HG03432 (cell line): ENCODE results near the gene SPTB.

Source experiments
- ATAC-seq: cut with Tn5 transposase; IDR thresholded peaks from one replicate; pipeline ENCODE4 v1.9.1; 2021; ENCODE audit warnings: mild to moderate bottlenecking, moderate library complexity; ENCODE audit not compliant: unreplicated experiment

The SPTB gene

DNA sequence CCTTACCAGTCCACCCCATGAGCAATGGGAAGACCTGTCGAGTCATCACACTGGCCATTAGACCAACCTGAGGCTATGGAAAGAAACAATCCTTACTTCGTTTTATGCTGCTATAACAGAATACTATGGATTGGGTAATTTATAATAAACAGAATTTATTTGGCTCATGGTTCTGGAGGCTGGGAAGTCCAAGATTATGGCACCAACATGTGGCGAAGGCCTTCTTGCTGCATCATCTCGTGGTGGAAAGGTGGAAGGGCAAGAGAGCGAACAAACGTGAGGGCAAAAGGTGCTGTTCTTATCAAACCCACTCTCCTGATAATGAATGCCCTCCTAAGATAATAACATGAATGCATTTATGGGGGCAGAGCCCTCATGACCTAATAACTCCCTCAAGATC is 9.6 kb upstream of the SPTB start:
- no peak for ATAC-seq

DNA sequence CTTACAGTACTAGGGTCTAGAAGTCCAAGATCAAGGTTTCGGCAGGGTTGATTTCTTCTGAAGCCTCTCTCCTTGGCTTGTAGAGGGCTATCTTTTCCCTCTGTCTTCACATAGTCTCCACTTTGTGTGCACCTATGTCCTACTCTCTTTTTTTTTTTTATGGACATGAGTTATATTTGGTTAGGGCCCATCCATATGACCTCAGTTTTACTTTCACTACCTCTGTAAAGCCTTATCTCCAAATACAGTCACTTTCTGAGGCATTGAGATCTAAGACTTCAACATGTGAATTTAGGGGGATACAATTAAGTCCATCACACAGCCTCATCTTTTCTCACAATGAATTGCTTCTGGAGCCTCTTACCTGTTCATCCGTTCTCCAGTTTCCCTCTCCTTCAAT is 5.9 kb upstream of the SPTB start:
- no peak for ATAC-seq

DNA sequence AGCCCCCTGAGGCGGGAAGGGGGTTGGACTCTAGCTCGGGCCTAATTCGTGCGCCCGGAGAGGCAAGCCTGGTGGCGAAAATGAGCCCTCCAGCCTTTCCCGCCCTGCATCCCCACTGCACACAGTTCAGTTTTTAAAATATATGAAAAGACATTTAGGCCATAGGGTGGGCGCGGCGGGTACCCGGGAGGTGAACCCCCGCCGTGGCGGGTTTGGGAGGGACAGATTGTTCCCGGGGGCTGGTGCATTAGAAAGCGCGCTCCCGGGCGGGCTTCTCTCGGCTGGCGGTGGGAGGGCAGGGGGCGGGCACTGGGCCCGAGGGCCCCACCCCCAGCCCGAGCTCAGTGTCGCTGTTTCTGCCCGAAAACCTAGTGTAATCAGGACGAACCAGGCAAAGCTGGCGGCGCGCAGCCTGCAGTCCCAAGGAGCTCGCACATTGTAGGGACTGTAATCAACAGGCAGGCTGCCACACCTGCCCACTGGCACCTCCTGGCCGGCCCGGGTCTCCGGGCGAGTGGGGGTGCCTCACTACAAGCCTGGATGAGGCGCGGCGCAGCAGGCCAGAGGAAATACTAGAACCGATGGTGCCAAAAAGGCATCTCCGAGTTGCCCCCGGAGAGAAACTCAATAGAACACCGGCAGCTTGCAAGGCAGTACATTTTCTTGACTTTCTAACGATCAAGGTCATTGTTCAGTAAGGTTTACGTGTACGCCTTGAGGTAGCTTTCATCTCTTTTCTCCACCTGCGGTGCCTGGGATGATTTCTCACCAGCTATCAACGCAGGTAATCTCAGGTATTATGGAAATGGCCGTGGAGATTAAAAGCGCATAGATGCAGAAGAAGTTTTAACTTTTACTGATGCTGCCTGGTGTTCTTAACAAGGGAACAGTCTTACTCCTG is 764 bp upstream of the SPTB start:
- peak; percentile 57 for ATAC-seq

DNA sequence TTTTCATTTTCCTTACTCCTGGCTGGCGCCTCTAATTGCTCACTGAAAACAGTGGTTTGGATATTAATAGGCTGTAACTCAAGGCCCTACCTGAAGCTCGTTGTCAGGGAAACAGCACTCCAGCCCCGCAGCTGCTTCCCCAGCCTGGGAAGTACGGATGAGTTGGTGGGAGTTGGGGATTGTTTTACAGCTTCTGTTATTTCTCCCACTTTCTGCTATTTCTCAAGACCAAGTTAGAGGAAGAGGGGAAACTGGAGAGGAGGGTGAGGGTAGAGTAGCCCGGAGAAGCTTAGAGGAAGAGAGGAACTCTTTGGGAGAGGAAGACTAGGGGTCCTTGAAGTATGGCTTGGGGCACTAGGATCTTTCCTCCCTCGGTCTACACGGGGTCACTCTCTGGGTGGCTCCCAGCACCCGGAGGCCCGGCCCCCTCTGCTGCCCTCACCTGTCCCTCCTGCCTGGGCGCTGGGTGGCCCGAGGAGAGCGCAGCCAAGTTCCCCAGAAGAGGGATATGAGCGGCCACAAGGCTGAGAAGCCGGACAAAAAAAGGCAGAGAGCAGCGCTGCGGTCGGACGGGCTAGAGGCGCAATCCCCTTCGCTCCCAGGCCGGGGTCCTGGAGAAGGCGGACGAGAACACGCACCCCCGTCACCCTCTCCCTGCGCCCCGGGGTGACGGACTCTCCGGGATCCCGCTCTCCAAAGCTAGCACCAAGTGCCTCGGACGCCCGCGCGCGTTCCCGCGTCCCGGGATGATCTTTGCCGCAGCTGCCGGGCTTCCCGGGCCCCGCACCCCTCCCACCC is 671 bp downstream of the SPTB start:
- ATAC-seq: peak; percentile 13

DNA sequence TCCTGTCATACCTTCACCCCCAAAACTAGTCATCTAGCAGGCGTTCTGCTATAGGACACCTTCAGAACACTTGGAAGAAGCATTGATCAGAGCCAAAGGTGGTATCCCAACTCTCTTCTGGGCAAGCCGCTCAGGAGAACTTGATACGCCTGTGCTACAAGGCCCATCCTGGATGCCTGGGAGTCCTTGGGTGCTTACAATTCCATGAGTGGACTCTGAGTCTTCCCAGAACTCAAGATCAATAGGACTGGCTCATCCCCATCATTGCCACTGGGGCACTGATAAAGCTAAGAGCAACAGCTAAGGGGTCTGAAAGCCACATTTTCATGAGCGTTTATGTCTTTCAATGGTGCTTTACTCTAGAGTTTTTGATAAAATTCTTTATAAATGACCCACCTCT is 1.9 kb downstream of the SPTB start:
- ATAC-seq: no peak

DNA sequence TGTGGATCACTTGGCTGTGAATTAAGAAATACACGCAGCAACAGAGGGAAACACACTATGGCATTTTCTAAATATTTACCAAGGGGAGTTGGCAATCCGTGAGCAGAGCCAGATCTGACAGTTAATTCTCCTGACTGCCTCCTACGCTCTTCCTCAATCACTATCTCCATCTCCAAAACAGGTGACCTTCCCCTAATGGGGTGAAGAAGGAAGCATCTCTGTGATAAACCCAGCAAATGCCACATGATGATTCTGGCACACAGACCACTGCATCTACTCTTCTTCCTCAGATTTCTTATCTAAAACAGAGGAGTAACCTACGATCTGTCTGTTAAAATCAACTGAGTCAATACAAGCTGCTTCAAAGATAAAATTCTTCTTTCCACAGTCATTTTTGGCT is 4.4 kb downstream of the SPTB start:
- ATAC-seq: no peak

DNA sequence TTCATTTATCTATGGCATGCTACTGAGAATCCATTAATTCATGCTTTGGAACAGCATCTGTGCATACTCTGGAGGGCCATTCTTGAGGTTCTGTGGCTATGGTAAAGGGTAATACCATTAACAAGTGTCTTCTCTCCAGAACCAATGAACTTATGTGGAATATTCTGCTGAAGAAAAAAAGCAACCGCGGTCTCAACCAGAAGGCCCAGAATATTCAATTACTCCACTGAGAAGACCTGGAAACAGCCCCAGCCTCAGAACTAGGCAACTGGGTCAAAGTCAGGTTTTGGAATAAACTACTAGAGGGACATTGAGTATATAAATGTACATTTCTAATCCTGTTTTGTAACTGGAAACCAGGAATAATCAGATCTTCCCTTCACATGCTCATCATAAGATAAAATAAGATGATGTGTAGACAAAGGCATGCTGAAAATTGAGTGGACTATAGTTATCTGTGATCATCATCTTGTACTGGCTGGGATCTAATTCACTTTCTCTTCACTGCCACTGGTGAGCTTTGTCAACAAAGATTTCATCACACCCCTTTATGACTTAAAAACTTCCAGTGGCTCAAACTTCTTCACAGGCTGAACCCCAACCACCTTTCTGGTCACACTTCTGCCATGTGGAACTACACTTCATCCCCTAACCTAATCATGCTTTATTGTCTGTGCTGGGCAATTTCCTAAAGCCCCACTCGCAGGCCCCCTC is 6.0 kb downstream of the SPTB start:
- no peak for ATAC-seq

DNA sequence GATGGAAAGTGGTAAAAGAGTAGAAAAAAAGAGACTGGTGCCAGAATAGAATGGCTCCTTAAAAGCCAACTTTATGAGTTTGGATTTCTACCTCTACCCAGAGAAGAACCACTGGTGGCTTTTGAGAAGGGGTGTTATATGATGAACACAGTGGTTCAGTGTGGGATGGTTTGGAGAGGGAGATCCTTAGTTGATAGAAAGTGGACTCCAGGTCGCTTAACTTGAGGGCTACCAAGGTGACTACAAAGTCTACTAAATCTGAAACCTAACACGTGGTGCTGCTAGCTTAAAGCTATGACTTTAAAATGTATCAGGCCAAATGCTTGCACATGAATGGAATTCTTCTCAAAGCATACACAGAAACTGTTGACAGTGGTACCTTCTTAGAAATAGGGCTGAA is 8.4 kb downstream of the SPTB start:
- ATAC-seq: no peak

DNA sequence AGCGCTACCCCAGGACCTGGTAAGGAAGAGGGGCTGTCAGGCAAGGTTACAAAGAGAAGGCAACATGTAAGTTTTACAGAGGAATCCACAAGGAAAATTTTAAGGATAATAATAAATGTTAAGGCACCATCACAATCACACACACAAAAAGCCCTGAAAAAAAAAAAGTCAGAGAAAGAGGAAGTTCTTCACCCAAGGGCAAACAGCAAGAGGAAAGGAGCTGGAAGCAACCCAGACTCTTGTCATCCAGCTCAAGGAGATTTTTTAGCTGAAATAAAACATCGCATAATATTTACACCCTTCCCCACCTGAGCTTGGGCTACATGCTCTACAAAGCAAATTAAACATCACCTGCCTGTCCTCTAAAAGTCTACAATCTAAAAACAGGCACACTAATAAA is 9.5 kb downstream of the SPTB start:
- no peak for ATAC-seq

DNA sequence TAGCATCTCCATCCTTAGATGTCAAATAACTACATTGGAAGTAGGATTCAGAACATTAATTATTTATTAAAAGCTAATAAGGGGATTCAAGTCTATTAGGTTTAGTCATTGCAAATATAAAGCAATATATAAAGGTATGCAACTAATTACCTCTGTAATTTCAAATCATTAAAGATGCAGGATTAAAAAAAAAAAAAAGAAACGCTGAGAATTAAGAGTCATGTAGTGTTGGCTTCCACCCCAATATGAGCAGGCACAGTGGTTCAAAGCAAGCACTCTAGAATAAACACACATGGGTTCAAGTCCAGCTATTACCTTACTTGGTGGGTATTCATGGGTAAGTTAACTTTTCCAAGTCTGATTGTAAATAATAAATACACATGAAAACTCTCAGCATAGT is 10.9 kb downstream of the SPTB start:
- ATAC-seq: no peak

DNA sequence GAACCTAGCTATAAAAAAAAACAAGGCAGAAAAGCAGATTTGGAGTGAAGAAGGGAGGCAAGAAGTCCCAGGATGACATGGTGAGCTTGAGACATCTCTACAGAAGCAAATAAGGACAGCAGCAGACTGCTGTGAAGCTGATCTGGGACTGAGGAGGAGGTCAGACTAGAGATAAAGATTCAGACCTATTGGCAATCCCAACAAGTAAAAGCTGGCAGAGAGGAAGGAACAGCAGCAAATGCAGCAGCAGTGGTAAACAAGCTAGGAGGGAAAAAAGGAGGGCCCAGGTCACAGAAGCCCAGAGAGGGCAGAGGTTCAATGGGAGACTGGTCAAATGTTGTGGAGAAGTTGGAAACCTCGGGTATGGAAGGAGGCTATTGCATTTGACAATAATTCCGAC is 11.3 kb downstream of the SPTB start:
- no peak for ATAC-seq

DNA sequence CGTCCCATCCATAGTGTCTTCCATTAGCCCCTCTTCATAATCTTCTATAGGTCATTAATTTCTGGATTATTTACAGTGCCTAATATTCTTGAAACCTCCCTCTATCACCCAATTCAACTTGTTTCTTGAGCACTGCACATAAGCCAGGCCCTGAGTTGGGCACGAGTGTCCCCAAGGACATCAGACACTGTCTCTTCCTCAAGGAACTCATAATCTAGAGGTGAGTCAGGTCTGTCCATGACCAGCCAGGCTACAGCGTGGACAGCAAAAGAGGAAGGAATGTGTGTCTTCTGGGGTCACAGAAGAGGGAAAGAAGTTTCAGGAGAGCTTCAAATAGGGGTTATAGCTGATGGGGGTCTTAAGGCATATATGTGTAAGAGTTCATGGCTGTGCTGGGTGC is 12.5 kb downstream of the SPTB start:
- ATAC-seq: no peak

DNA sequence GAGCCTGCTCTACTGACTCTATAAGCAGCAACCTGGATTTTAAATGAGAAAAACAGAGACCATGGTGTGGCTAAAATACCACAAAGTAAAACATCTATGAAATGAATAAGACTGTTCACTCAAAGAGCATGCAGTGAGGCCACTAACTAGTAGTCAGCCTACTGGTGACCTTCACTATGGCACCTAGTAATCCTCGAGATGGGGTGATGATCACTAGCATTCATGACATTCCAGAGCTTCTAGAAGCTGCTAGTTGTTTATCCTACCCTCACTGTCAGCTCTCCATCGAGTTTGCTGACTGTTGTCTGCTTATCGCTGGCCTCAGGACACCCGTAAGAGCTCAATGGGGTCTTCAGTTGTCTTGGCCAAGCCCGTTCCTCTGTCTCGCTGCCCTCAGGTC is 13.7 kb downstream of the SPTB start:
- ATAC-seq: no peak

DNA sequence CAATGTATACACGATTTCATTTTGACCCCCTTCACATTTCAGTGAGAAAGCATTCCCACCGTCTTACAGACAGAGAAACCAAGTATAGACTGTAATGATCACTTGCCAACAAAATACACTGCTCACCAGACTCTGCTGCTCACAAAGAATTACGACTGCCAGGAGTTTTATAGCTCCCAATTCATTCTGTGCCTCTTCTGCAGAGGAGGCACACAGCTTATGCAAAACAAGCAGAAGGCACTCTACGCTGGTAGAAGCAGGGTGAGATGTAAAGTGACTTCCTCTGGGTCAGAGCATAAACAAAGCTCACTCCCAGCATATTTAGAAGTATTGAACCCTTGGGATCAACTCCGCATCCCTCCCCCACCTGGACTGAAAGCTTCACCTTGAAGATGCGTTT is 14.6 kb downstream of the SPTB start:
- no peak for ATAC-seq

DNA sequence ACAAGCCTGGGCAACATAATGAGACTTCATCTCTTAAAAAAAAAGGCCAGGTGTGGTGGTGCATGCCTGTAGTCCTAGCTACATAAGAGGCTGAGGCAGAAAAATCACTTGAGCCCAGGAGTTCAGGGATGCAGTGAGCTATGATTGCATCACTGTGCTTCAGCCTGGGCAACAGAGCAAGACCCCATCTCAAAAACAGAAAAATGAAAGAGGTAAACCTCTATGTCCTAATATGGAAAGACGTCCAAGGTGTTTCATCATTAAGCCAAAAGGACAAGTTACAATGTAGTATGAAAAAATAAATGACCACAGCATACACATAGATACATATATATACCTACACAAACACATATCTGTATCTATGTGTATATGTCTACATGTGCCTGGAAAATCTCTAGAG is 15.4 kb downstream of the SPTB start:
- no peak for ATAC-seq

DNA sequence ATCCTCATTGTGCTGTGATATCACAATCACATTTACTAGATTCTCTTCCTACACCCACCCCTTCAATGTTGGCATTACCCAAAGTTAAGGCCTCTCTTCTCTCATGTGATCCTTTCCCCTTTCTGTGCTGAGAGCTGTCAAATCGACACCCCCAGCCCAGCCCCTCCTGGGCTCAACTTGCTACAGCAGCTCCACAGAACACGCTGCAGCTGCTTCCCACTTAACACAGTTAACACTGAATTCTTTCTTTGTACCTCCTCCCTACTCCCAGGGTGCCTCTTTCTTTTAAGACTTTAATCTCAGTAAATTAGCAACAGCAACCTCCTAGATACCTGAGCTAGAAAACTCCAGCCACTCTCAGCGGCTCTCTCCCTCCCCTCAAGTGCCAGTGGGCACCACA is 17.8 kb downstream of the SPTB start:
- ATAC-seq: no peak

DNA sequence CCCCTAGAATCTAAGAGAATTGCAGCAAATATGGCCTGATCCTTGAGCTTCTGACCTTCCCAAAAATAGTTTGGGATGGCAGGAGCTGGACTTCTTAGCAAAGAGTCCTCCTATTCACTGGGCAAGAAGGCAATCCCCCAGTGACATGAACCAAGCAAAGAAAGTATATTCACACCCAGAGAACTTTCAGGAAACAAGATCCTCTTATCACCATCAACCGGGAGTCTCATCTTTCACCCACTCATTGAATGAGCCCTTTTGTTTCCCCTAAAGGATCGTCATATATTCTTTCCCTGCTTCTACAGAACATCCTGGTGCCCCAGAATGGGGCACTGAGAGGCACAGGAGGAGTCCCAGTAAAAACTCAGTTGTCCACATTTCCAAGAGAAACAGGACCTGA is 19.7 kb downstream of the SPTB start:
- no peak for ATAC-seq

DNA sequence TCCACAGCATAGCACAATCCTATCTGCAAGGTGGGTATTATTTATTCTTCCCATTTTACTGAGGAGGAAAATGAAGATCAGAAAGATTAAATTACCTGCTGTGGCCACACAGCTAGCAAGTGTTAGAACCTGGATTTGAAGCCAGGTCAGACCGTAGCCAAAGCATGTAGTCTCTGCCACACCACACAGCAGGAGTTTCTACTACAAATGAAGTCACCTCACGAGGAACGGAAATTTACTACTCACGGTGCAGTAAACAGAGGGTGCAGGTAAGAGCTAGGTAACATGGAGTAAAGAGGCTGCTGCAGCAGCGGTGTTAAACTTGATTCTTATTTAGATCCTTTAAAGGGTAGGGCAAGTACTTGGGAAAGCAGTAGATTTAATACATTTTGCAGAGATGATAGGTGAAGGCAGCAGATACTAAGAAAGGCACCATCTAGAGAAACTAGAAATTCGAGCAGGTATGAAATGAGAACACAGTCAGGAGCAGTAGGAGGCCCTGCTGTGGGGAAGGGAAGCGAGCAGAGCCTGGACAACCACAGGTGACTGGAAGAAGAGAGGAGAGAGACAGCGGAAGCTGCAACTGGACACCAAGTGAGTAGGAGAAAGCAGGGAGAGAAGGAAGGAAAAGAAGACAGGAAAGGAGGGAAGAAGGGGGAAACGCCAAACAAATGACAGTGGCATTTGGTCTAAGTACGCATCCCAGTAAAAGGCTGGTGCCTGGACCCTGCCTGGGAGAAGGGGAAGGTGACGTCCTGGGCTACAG is 21.5 kb downstream of the SPTB start:
- no peak for ATAC-seq

DNA sequence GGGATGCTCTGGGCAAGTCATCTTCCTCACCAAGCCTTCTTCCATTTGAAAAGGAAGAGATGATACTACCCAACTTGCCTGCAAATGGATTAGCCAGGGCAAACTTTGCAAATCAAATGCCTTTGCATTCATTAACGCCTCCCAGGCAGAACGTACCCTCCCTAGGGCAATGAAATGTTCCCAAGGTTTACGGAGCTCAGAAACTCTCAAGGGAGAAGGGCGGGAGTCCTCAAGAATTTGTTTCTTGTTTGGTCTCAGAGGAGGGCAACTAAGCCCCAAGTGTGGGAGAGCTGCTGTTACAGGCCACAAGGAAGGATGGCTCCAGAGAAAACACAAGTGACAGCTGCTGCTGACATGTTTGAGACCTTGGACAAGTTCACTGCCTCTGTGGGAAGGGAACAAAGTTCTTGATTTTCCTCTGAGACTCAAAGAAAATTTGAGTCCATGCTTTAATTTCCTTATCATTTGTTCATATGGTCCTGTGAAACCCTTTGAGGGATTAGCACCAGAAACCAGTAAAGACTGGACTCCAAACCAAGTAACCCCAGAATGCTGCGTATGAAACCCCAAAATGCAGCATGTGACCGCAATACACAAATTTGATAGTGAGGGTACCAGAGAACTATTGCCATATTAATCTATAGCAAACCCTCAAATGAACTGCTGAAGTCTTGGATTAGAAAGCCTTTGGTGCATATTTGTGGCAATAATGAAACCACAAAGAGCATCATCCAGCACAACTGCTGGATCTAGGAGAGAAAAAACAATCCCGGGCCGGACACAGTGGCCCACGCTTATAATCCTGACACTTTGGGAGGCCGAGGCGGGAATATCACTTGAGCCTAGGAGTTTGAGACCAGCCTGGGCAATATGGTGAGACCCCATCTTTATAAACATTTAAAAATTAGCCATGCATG is 22.9 kb downstream of the SPTB start:
- no peak for ATAC-seq
